Thyroid gland (tissue), 4 donors: ENCODE data around the gene MGMT.

ENCODE experiments used
- POLR2A ChIP-seq, 2 donors: fragments of 450-650 bp; IDR thresholded peaks; one replicate each; pipeline ENCODE4 v1.6.1; 2017; ENCODE audit warnings: antibody characterized with exemption in 2 of 2, mild to moderate bottlenecking in 2 of 2, moderate library complexity in 1 of 2
- TF ChIP-seq, protein P1 (sequence below), 6 experiments: fragments of 200-600 bp in 3 of 6; fragments of 450-650 bp in 3 of 6; sonication (generic) in 3 of 6; IDR thresholded peaks; one replicate each; pipeline ENCODE4 v1.5.1; 2016 to 2019; ENCODE audit warnings: antibody characterized with exemption in 6 of 6, mild to moderate bottlenecking in 2 of 6, inconsistent platforms in 1 of 6, moderate library complexity in 1 of 6

DNA sequence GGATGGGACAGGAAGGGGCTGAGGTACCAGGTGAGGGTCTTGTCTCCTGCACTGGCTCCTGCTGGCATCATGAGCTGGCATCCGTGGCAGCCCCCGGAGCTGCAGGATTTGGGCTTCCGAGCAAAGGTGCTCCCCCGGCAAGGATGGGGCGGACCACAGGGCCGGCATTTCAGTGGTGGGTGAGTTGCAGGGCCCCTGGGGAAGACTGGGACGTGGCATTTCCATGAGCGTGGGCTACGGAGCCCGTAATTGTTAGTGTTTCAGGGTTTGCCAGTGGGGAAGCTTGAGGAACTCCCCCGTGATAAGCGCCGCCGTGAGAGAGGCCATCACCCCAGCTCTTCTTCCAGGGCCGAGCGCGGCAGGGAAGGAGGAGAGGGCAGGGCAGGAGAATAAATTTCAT is 235.6 kb downstream of the MGMT start:
- TF ChIP-seq, protein P1, sequence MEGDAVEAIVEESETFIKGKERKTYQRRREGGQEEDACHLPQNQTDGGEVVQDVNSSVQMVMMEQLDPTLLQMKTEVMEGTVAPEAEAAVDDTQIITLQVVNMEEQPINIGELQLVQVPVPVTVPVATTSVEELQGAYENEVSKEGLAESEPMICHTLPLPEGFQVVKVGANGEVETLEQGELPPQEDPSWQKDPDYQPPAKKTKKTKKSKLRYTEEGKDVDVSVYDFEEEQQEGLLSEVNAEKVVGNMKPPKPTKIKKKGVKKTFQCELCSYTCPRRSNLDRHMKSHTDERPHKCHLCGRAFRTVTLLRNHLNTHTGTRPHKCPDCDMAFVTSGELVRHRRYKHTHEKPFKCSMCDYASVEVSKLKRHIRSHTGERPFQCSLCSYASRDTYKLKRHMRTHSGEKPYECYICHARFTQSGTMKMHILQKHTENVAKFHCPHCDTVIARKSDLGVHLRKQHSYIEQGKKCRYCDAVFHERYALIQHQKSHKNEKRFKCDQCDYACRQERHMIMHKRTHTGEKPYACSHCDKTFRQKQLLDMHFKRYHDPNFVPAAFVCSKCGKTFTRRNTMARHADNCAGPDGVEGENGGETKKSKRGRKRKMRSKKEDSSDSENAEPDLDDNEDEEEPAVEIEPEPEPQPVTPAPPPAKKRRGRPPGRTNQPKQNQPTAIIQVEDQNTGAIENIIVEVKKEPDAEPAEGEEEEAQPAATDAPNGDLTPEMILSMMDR (IDR thresholded peaks at IDR 0.05): no peak
- TF ChIP-seq POLR2A (IDR thresholded peaks at IDR 0.05): no peak
